ENCODE measurements around the gene DBNDD2.

DNA sequence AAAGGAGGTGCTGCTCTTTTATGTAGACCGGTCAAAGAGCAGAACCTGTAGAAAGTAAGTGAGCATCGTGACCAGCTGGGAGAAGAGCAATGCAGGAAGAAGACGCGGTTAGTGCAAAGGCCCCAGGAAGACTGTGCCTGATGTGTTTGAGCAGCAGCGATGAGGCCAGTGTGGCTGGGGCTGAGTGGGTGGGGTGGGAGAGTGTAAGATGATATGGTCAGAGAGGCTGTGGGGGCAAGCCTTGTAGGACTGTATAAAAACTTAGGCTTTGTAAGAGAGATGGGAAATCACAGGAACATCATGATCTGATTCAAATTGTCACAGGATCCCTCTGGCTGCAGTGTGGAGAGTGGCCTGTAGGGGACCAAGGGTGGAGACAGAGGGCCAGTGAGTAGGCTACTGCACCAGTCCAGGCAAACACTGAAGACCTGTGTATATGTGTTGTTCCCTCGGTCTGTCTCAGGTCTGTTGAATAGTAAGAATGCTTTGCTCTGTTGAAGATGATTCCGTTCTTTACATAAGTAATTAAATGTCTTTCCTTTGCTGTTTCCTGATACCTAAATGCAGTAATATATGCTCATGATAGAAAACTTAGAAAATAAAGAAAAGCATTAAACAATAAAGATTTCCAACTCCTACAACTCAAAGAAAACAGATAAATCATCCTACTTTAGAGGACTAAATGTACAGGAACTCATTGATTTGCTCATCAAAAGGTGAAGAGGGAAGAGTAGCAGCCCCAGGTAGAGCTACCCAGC is 37.9 kb downstream of the DBNDD2 start:
- TF ChIP-seq, protein P1, sequence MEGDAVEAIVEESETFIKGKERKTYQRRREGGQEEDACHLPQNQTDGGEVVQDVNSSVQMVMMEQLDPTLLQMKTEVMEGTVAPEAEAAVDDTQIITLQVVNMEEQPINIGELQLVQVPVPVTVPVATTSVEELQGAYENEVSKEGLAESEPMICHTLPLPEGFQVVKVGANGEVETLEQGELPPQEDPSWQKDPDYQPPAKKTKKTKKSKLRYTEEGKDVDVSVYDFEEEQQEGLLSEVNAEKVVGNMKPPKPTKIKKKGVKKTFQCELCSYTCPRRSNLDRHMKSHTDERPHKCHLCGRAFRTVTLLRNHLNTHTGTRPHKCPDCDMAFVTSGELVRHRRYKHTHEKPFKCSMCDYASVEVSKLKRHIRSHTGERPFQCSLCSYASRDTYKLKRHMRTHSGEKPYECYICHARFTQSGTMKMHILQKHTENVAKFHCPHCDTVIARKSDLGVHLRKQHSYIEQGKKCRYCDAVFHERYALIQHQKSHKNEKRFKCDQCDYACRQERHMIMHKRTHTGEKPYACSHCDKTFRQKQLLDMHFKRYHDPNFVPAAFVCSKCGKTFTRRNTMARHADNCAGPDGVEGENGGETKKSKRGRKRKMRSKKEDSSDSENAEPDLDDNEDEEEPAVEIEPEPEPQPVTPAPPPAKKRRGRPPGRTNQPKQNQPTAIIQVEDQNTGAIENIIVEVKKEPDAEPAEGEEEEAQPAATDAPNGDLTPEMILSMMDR (conservative IDR thresholded peaks at IDR 0.05 in 1 of 2, IDR thresholded peaks at IDR 0.05 in 1 of 2; ENCODE audit: extremely low read depth in 1 of 2, insufficient read depth in 1 of 2, low read depth in 1 of 2, low read length in 2 of 2), result peak; percentile 51 to 68
- no peak for TF ChIP-seq EZH2 (IDR thresholded peaks at IDR 0.05; ENCODE audit: borderline replicate concordance, low read length)

Data from mammary epithelial cell (primary cell).